ENCODE results near the gene KSR2.

The KSR2 gene

GRCh38 chr12:117593815-117594400 is 374.9 kb downstream of the KSR2 start:
- Histone ChIP-seq H3K4me3 (ENCODE audit: low read depth, low read length) (no peak overlapping the region), H3K27me3 (ENCODE audit: control insufficient read depth, insufficient read depth, low read length) (no peaks in the 10 kb centered on the region), H3K9me3 (ENCODE audit: control insufficient read depth, low read length) (no peaks in the 10 kb centered on the region), H2AFZ (no peak overlapping the region), H3K9ac (no peak overlapping the region), H3K27ac (no peak overlapping the region), H3K4me1 (no peaks in the 10 kb centered on the region), H3K4me2 (ENCODE audit: low read length) (no peak overlapping the region), H3K36me3 (ENCODE audit: control insufficient read depth, insufficient read depth, low read length) (no peaks in the 10 kb centered on the region), H3K79me2 (no peaks in the 10 kb centered on the region)
- TF ChIP-seq CTCF (IDR thresholded peaks at IDR 0.05): no peak

- Histone ChIP-seq H3K4me1 (no peaks in the 10 kb centered on the region), H3K27me3 (ENCODE audit: control insufficient read depth, insufficient read depth, low read length) (no peaks in the 10 kb centered on the region), H3K4me2 (ENCODE audit: low read length) (no peak overlapping the region), H3K27ac (no peak overlapping the region), H3K4me3 (ENCODE audit: low read depth, low read length) (no peak overlapping the region), H3K9ac (no peak overlapping the region), H3K9me3 (ENCODE audit: control insufficient read depth, low read length) (no peaks in the 10 kb centered on the region), H2AFZ (no peak overlapping the region), H3K36me3 (ENCODE audit: control insufficient read depth, insufficient read depth, low read length) (no peaks in the 10 kb centered on the region), H3K79me2 (no peaks in the 10 kb centered on the region)
- no peak for TF ChIP-seq CTCF (IDR thresholded peaks at IDR 0.05)
Measured at GRCh38 chr12:117592588-117593305, 376.0 kb downstream of the KSR2 start.

GRCh38 chr12:117590999-117591398 is 377.8 kb downstream of the KSR2 start:
- no peaks in the 10 kb centered on the region for H3K79me2 ChIP-seq
- H3K4me1 ChIP-seq: no peaks in the 10 kb centered on the region
- no peak overlapping the region for H2AFZ ChIP-seq
- H3K36me3 ChIP-seq (ENCODE audit: control insufficient read depth, insufficient read depth, low read length): no peaks in the 10 kb centered on the region
- H3K9ac ChIP-seq: no peak overlapping the region
- no peak overlapping the region for H3K27ac ChIP-seq
- no peaks in the 10 kb centered on the region for H3K9me3 ChIP-seq (ENCODE audit: control insufficient read depth, low read length)
- no peaks in the 10 kb centered on the region for H3K27me3 ChIP-seq (ENCODE audit: control insufficient read depth, insufficient read depth, low read length)
- no peak for TF ChIP-seq CTCF (IDR thresholded peaks at IDR 0.05)
- H3K4me2 ChIP-seq (ENCODE audit: low read length): no peak overlapping the region
- H3K4me3 ChIP-seq (ENCODE audit: low read depth, low read length): no peak overlapping the region

- H3K27me3 ChIP-seq (ENCODE audit: control insufficient read depth, insufficient read depth, low read length): no peaks in the 10 kb centered on the region
- H3K9ac ChIP-seq: no peak overlapping the region
- no peak overlapping the region for H3K4me2 ChIP-seq (ENCODE audit: low read length)
- no peaks in the 10 kb centered on the region for H3K9me3 ChIP-seq (ENCODE audit: control insufficient read depth, low read length)
- no peaks in the 10 kb centered on the region for H3K36me3 ChIP-seq (ENCODE audit: control insufficient read depth, insufficient read depth, low read length)
- no peaks in the 10 kb centered on the region for H3K79me2 ChIP-seq
- no peak for TF ChIP-seq CTCF (IDR thresholded peaks at IDR 0.05)
- no peak overlapping the region for H3K4me3 ChIP-seq (ENCODE audit: low read depth, low read length)
- H2AFZ ChIP-seq: no peak overlapping the region
- H3K27ac ChIP-seq: no peak overlapping the region
- no peaks in the 10 kb centered on the region for H3K4me1 ChIP-seq
Measured at GRCh38 chr12:117590386-117590785, 378.4 kb downstream of the KSR2 start.

- Histone ChIP-seq H3K4me3 (ENCODE audit: low read depth, low read length) (no peak overlapping the region), H3K79me2 (no peaks in the 10 kb centered on the region), H3K9me3 (ENCODE audit: control insufficient read depth, low read length) (no peaks in the 10 kb centered on the region), H3K4me2 (ENCODE audit: low read length) (no peak overlapping the region), H3K27me3 (ENCODE audit: control insufficient read depth, insufficient read depth, low read length) (no peaks in the 10 kb centered on the region), H3K9ac (no peak overlapping the region), H3K4me1 (no peaks in the 10 kb centered on the region), H3K36me3 (ENCODE audit: control insufficient read depth, insufficient read depth, low read length) (no peaks in the 10 kb centered on the region), H2AFZ (no peak overlapping the region), H3K27ac (no peak overlapping the region)
- no peak for TF ChIP-seq CTCF (IDR thresholded peaks at IDR 0.05)
Measured at GRCh38 chr12:117589021-117589420, 379.8 kb downstream of the KSR2 start.

Data from parathyroid adenoma (tissue), 2 donors.